Articular chondrocyte of knee joint (primary cell): ENCODE data around the gene STYX. TPM values are rescaled to one million over a fixed set of nuclear protein-coding genes. Genes with fewer than 3 reads are reported as not detected.

Experiments used
- small RNA-seq: library from RNA; depleted of rRNA; stranded (forward); fragments of <200 nt; gene quantifications from one replicate; pipeline ENCODE3, GENCODE V24; 2012
- total RNA-seq: library from RNA; depleted of rRNA; stranded (reverse); fragments of >200 nt; gene quantifications from 2 replicates; pipeline ENCODE4 v1.2.3, GENCODE V29; 2012

The STYX gene, protein sequence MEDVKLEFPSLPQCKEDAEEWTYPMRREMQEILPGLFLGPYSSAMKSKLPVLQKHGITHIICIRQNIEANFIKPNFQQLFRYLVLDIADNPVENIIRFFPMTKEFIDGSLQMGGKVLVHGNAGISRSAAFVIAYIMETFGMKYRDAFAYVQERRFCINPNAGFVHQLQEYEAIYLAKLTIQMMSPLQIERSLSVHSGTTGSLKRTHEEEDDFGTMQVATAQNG
- 35.7 and 36.7 TPM in 2 replicates for total RNA-seq

GRCh38 chr14:52729925-52730708, at the start of gene STYX:
TSS of gene STYX (plus strand) at chr14:52730166. CDS start at chr14:52730475, 309 bp downstream.

DNA sequence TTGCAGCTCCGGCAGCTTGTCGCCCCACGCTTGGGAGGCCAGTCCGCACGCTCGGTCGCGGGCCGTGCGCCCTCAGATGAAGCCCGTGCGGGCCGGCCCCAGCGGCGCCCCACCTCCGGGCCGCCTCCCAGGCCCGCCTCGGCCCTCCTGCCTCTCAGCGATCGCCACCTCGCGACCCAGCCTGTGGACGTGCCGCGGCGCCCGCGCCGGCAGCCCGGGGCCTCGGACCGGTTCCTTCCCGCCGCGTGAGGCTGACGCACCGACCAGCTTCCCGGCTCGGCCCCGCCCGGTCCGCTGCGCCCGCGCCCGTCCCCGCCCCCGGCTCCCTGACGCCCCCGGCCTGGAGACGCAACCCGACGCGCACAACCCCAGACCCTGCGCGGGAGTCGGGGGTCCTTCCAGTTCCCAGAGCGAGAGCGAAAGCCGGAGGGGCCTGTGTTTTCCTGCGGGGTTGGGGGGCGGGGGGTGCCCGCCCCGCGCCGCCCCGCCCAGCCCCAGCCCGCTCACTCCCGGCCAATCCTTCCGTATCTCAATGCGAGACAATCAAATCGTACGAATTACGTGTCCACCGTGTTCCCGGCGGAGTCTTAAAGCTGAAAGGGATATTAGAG, 34.4 kb upstream of the STYX start, which contains the start of gene ERO1A:
Gene ERO1A, minus strand, starts transcription at position 78 of the 611 bp plus-strand sequence. Its CDS starts 77 bp downstream, at position 1.

GRCh38 chr14:52706724-52707706, 23.0 kb upstream of the STYX start, which contains the start of gene PSMC6:
TSS of gene PSMC6 (plus strand) at chr14:52707200. CDS start at chr14:52707220, 20 bp downstream.

DNA sequence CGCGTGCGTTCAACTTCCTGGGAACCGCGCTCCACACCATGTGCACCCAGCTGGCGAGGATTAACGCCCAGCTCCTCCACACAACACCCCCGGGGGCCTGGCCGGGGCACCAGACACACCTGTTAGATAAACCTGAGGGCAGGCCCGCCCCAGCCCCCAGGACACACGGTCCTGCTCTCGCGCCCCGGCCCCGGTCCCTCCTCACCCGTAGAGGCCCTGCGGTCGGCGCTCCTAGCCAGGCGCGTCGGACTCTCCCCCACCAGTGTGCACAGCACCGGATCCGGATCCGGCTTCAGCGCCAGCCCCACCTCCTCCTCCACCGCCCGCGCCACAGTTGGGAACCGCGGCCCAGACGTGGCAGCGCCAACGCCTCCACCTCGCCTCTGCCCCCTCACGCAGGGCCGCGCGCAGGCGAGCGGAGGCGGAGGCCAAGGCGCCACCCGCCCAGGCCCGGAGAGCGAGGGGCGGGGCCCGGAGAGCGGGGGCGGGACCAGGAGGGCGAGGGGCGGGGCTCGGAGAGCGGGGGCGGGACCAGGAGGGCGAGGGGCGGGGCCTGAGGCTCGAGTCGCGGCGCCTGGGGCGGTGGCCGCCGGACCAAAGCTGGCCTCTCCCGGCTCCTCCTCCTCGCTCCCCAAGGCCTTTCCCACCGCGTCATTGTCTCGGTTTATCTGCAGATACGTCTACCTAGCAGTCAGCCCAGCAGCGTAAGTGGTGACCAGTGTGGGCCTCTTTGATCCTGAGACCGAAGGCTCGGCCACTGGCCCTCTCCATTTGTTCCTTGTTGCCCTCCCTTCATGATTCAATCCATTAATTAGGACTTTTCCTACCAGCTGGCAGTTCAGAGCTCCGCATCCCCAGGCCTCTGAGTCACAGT, 61.5 kb downstream of the STYX start, which contains the start of gene GNPNAT1:
Gene GNPNAT1, minus strand, starts transcription at position 385 of the 874 bp plus-strand sequence. CDS start 6,957 bp downstream, outside the sequence.

Small RNA genes within 50 kb of the gene (small RNA-seq; reads per million reads assigned to genes)
- not detected for gene AL139317.2

Other genes with a start within 250 kb of the STYX start
- 6.9 and 9.0 TPM in 2 replicates for gene TXNDC16, start 177.7 kb upstream of the STYX start, total RNA-seq
- 0.26 and 0.97 TPM in 2 replicates for gene GPR137C, start 177.3 kb upstream of the STYX start, total RNA-seq
- gene ERO1A, start 34.6 kb upstream of the STYX start, total RNA-seq: 83.4 and 84.5 TPM in 2 replicates
- 105 and 126 TPM in 2 replicates for gene PSMC6, start 23.0 kb upstream of the STYX start, total RNA-seq
- 45.6 and 53.9 TPM in 2 replicates for gene GNPNAT1, start 61.4 kb downstream of the STYX start, total RNA-seq
- gene FERMT2, start 220.9 kb downstream of the STYX start, total RNA-seq: 198 and 223 TPM in 2 replicates